Mesenchymal stem cell (in vitro differentiated cells and primary cell): Measurements from ENCODE around the gene SSU72.

Experiments used
- DNase-seq: peaks from one replicate; pipeline ENCODE4 v3.0.0-alpha.2; 2013
- H2AFZ ChIP-seq: one replicate; pipeline ENCODE4 v1.6.1; 2013; ENCODE audit warnings: low read depth, mild to moderate bottlenecking, control low read depth, inconsistent platforms, low read length, moderate library complexity
- H2AK5ac ChIP-seq: 2 replicates; pipeline ENCODE4 v1.6.1; 2013; ENCODE audit warnings: low read length, moderate library complexity, mild to moderate bottlenecking, inconsistent platforms; ENCODE audit not compliant: severe bottlenecking
- H2BK120ac ChIP-seq: one replicate; pipeline ENCODE4 v1.6.1; 2013; ENCODE audit warnings: low read depth, mild to moderate bottlenecking, inconsistent platforms, low read length, moderate library complexity
- H2BK12ac ChIP-seq, 2 experiments: one replicate each; pipeline ENCODE4 v1.6.1; 2013; ENCODE audit warnings: inconsistent platforms in 2 of 2, low read length in 2 of 2, mild to moderate bottlenecking in 2 of 2, moderate library complexity in 2 of 2, control low read depth in 1 of 2
- H2BK15ac ChIP-seq: one replicate; pipeline ENCODE4 v1.6.1; 2013; ENCODE audit warnings: mild to moderate bottlenecking, low read depth, inconsistent platforms; ENCODE audit not compliant: poor library complexity, severe bottlenecking
- H2BK5ac ChIP-seq: 2 replicates; pipeline ENCODE4 v1.6.1; 2013; ENCODE audit warnings: low read depth, mild to moderate bottlenecking, low read length, control low read depth, inconsistent platforms; ENCODE audit not compliant: poor library complexity, severe bottlenecking
- H3K14ac ChIP-seq, 2 experiments: one replicate each; pipeline ENCODE4 v1.6.1; 2013; ENCODE audit warnings: inconsistent platforms in 2 of 2, low read length in 2 of 2, control low read depth in 1 of 2, mild to moderate bottlenecking in 1 of 2, moderate library complexity in 1 of 2
- H3K18ac ChIP-seq, 2 experiments: one replicate each; pipeline ENCODE4 v1.6.1; 2013; ENCODE audit warnings: inconsistent platforms in 2 of 2, low read length in 2 of 2, control low read depth in 1 of 2, low read depth in 1 of 2, mild to moderate bottlenecking in 1 of 2
- H3K23ac ChIP-seq, 2 experiments: one replicate each; pipeline ENCODE4 v1.6.1; 2013; ENCODE audit warnings: inconsistent platforms in 2 of 2, low read length in 2 of 2, mild to moderate bottlenecking in 2 of 2, moderate library complexity in 2 of 2, control low read depth in 1 of 2
- H3K27ac ChIP-seq: 2 replicates; pipeline ENCODE4 v1.5.1; 2013; ENCODE audit warnings: mild to moderate bottlenecking, moderate library complexity, low read length, control low read depth, inconsistent platforms; ENCODE audit not compliant: poor library complexity, severe bottlenecking
- H3K27me3 ChIP-seq, 2 experiments: 2 replicates each; pipeline versions ENCODE4 v1.6.1 to v1.7.0; 2013; ENCODE audit warnings: low read length in 2 of 2, mild to moderate bottlenecking in 2 of 2, moderate library complexity in 2 of 2, control low read depth in 1 of 2, inconsistent platforms in 1 of 2; ENCODE audit not compliant: control insufficient read depth in 1 of 2, insufficient read depth in 1 of 2
- H3K36me3 ChIP-seq, 2 experiments: 2 replicates each; pipeline versions ENCODE4 v1.6.1 to v1.7.0; 2013; ENCODE audit warnings: low read length in 2 of 2, control low read depth in 1 of 2, inconsistent platforms in 1 of 2, low read depth in 1 of 2, mild to moderate bottlenecking in 1 of 2; ENCODE audit not compliant: insufficient read depth in 2 of 2, control insufficient read depth in 1 of 2
- H3K4ac ChIP-seq, 2 experiments: one replicate each; pipeline ENCODE4 v1.6.1; 2013; ENCODE audit warnings: inconsistent platforms in 2 of 2, low read length in 2 of 2, mild to moderate bottlenecking in 2 of 2, moderate library complexity in 2 of 2, control low read depth in 1 of 2, low read depth in 1 of 2
- H3K4me1 ChIP-seq: 2 replicates; pipeline ENCODE4 v1.6.1; 2013; ENCODE audit warnings: low read depth, low read length, control low read depth; ENCODE audit not compliant: control insufficient read depth, insufficient read depth
- H3K4me2 ChIP-seq: 2 replicates; pipeline ENCODE4 v1.6.1; 2013; ENCODE audit warnings: low read length, mild to moderate bottlenecking, inconsistent platforms; ENCODE audit not compliant: poor library complexity, severe bottlenecking
- H3K4me3 ChIP-seq, 2 experiments: 2 replicates each; pipeline versions ENCODE4 v1.5.1 to v1.7.0; 2013; ENCODE audit warnings: low read length in 2 of 2, mild to moderate bottlenecking in 2 of 2, control low read depth in 1 of 2, low read depth in 1 of 2; ENCODE audit not compliant: insufficient read depth in 1 of 2
- H3K79me1 ChIP-seq: replicated peaks from 2 replicates; pipeline ENCODE4 v1.6.1; 2013; ENCODE audit warnings: mild to moderate bottlenecking, control low read depth, low read length, inconsistent platforms; ENCODE audit not compliant: poor library complexity, severe bottlenecking
- H3K9ac ChIP-seq: 2 replicates; pipeline ENCODE4 v1.7.0; 2013; ENCODE audit warnings: mild to moderate bottlenecking, low read length, moderate library complexity
- H3K9me3 ChIP-seq: 2 replicates; pipeline ENCODE4 v1.7.0; 2013; ENCODE audit warnings: mild to moderate bottlenecking, low read length; ENCODE audit not compliant: control insufficient read depth
- H4K8ac ChIP-seq: one replicate; pipeline ENCODE4 v1.6.1; 2013; ENCODE audit warnings: inconsistent platforms, mild to moderate bottlenecking, low read length, moderate library complexity
- H4K91ac ChIP-seq: one replicate; pipeline ENCODE4 v1.6.1; 2013; ENCODE audit warnings: mild to moderate bottlenecking, low read length, inconsistent platforms
- WGBS: methylation state at CpG from one replicate; pipeline ENCODE4 v1.1.7; 2013; ENCODE audit warnings: mixed read lengths; 5-methylcytosine and 5-hydroxymethylcytosine counted together

Gene SSU72

DNA sequence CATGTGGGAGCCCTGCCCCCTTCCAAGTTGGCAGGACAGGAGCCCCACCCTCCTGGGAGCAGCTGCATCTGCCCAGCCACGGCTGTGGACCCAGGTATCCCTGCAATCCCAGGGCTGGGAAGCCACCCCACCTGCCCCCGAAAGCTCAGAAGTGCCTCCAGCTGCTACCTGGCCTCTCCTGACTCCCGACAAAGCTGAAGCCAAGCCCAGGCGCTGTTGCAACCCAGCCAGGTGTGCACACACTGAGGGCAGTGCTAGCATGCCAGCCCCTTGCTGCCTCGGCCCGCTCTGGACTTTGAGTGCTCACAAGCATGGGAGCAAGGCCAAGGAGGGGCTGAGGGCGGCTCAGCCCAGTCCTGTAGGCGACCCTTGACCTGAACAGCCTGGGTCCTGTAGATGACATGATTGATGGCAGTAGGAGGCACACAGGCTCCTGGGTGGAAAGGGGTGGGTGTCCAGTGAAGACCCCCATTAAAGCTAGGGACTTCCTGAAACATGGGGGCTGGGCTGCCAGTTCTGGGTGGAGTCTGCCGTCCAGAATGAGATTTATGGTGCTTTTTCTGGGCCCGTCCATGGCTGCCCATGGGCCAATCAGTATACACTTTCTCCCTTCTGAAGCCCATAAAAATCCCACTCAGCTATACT lies 2.8 kb upstream of the SSU72 start:
- H2AFZ ChIP-seq = no peak overlapping the region
- peaks cover 13 to 31% of the 10 kb centered on the region in 2 experiments for H3K27me3 ChIP-seq
- no peak overlapping the region for H2AK5ac ChIP-seq
- no peak overlapping the region for H3K23ac ChIP-seq
- peaks cover 5% of the 10 kb centered on the region for H3K79me1 ChIP-seq
- no peak overlapping the region for H3K14ac ChIP-seq
- no peak overlapping the region for H3K4me3 ChIP-seq
- H3K4me2 ChIP-seq = no peak overlapping the region
- H3K9ac ChIP-seq = no peak overlapping the region
- H3K27ac ChIP-seq = no peak overlapping the region
- H3K4me1 ChIP-seq = peaks cover 9% of the 10 kb centered on the region
- no peak overlapping the region for H2BK5ac ChIP-seq
- H2BK12ac ChIP-seq = no peak overlapping the region
- H3K36me3 ChIP-seq = no peaks in the 10 kb centered on the region
- H2BK120ac ChIP-seq = no peak overlapping the region
- H3K18ac ChIP-seq = no peak overlapping the region
- 56% methylated on average over 10 of the region's 10 CpGs for WGBS
- no peak overlapping the region for H4K91ac ChIP-seq
- H4K8ac ChIP-seq = no peak overlapping the region
- H2BK15ac ChIP-seq = no peak overlapping the region
- H3K4ac ChIP-seq = no peak overlapping the region
- no peak for DNase-seq
- no peaks in the 10 kb centered on the region for H3K9me3 ChIP-seq

DNA sequence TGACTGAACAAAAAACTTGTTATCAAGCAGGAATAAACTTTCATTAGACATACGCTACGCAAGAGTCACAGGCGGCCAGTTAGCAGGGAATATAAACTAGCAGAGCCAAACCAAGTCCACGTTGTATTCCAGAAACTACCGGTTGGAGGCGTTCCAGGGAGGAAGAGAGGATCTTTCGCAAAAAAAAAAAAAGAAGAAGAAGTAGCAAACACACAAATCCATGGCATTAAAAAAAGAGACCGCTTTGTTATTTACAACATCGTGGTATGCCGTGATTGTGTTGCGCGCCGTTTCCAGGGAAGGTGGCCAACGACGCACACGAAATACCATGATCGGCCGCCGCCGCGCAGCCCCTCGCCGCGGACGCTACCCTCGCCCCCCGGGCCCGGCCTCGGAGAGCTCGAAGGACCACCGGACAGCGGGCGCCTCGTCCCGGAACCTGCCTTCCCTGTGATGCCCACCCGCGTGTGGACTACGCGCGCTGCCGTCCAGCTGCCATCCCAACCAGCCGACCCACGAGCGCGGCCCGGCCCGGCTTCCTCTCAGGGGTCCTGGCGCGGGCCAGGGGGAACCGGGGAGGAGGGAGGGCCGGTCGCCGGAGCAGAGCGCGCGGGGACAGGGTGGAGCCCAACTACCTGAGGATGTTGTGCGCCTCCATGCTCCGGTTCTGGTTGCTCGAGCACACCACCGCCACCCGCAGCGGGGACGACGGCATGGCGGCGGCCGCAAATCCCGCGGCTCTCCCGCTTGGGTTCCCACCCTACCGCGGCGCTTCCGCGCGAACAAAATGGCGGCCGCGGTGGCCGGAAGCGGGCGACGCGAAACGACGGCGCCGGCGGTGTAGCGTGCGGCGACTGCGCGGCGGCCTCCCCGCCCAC lies 581 bp downstream of the SSU72 start:
- Histone ChIP-seq H3K4me1 (peaks cover 12% of the 10 kb centered on the region), H3K4me2 (peak overlapping the region; percentile 71), H2AK5ac (peak overlapping the region; percentile 64), H2BK12ac (peak overlapping the region in 1 of 2 experiments; percentile 57), H3K18ac (peak overlapping the region; percentile 67 to 84), H2BK120ac (peak overlapping the region; percentile 98), H3K27ac (peak overlapping the region; percentile 15), H3K9ac (peak overlapping the region; percentile 100), H3K23ac (peak overlapping the region; percentile 20 to 95), H4K91ac (peak overlapping the region; percentile 98), H3K4me3 (peak overlapping the region; percentile 92 to 98), H3K36me3 (peaks cover 14 to 19% of the 10 kb centered on the region in 2 experiments), H3K79me1 (peaks cover 5% of the 10 kb centered on the region), H3K14ac (peak overlapping the region in 1 of 2 experiments; percentile 95), H2BK5ac (peak overlapping the region; percentile 91), H3K27me3 (peaks cover 7 to 13% of the 10 kb centered on the region in 2 experiments), H4K8ac (peak overlapping the region; percentile 100), H3K4ac (peak overlapping the region; percentile 88 to 97), H2BK15ac (peak overlapping the region; percentile 94), H2AFZ (peak overlapping the region; percentile 92), H3K9me3 (no peaks in the 10 kb centered on the region)
- peak; percentile 84 for DNase-seq
- WGBS = under 1% methylated on average over 62 of the region's 96 CpGs

- Histone ChIP-seq H4K8ac (no peak overlapping the region), H3K9me3 (no peaks in the 10 kb centered on the region)
Measured at GRCh38 chr1:1569341-1569740, 5.3 kb downstream of the SSU72 start.

GRCh38 chr1:1567891-1568291 lies 6.8 kb downstream of the SSU72 start:
- Histone ChIP-seq H3K4me2 (no peak overlapping the region), H2BK12ac (no peak overlapping the region), H3K4me1 (peaks cover 12% of the 10 kb centered on the region), H3K14ac (no peak overlapping the region), H4K91ac (no peak overlapping the region), H2AFZ (no peak overlapping the region), H3K9ac (no peak overlapping the region), H2BK15ac (no peak overlapping the region), H2BK120ac (no peak overlapping the region), H3K4me3 (no peak overlapping the region), H3K79me1 (peaks cover 1% of the 10 kb centered on the region), H3K9me3 (no peaks in the 10 kb centered on the region), H2BK5ac (no peak overlapping the region), H3K18ac (no peak overlapping the region), H3K23ac (no peak overlapping the region), H4K8ac (no peak overlapping the region), H3K27ac (no peak overlapping the region), H3K27me3 (no peaks in the 10 kb centered on the region), H3K36me3 (peaks cover 49 to 52% of the 10 kb centered on the region in 2 experiments), H3K4ac (no peak overlapping the region), H2AK5ac (no peak overlapping the region)
- peak; percentile 23 for DNase-seq
- WGBS = 81% methylated on average over 10 of the region's 10 CpGs

More at GRCh38 chr1:1569341-1569740, 5.3 kb downstream of the SSU72 start:
- Histone ChIP-seq H3K18ac (no peak overlapping the region), H2BK15ac (no peak overlapping the region), H3K79me1 (no peaks in the 10 kb centered on the region), H2BK12ac (no peak overlapping the region), H3K4me3 (no peak overlapping the region), H3K4me1 (peaks cover 16% of the 10 kb centered on the region), H2BK5ac (no peak overlapping the region), H3K9ac (no peak overlapping the region), H2AK5ac (no peak overlapping the region), H3K36me3 (peaks cover 35 to 37% of the 10 kb centered on the region in 2 experiments), H3K27ac (no peak overlapping the region), H3K27me3 (no peaks in the 10 kb centered on the region), H3K4ac (no peak overlapping the region), H2BK120ac (no peak overlapping the region), H4K91ac (no peak overlapping the region), H3K4me2 (no peak overlapping the region), H3K14ac (no peak overlapping the region), H3K23ac (no peak overlapping the region), H2AFZ (no peak overlapping the region)
- DNase-seq = no peak
- WGBS = 100% methylated on average over 7 of the region's 7 CpGs
